GM18861 (cell line): ENCODE results near the gene SLC1A3.
A peak's percentile ranks its signal among the peaks of the same experiment; 100 is the strongest.
"Not testable (repeated sequence)": the region's sequence is repeated elsewhere in the genome, so short reads cannot be mapped to it uniquely, and the experiment has no call there.

Experiments
- ATAC-seq: cut with Tn5 transposase; IDR thresholded peaks from one replicate; pipeline ENCODE4 v1.9.1; 2021; ENCODE audit not compliant: unreplicated experiment

Gene SLC1A3

GRCh38 chr5:36606428-36607113 is at the start of gene SLC1A3:
TSS of gene SLC1A3 (plus strand) at chr5:36606606. CDS start at chr5:36608424, 1,818 bp downstream.
- peak; percentile 77 for ATAC-seq

- ATAC-seq = no peak
Observed at GRCh38 chr5:36558641-36559040, 47.8 kb upstream of the SLC1A3 start.

GRCh38 chr5:36561601-36562000 is 44.8 kb upstream of the SLC1A3 start:
- no peak for ATAC-seq

- no peak for ATAC-seq
Observed at GRCh38 chr5:36569491-36569890, 36.9 kb upstream of the SLC1A3 start.

- ATAC-seq = no peak
Observed at GRCh38 chr5:36570301-36571095, 35.9 kb upstream of the SLC1A3 start.

- ATAC-seq = no peak
Observed at GRCh38 chr5:36571401-36572042, 34.9 kb upstream of the SLC1A3 start.

- ATAC-seq = no peak
Observed at GRCh38 chr5:36573438-36573837, 33.0 kb upstream of the SLC1A3 start.

GRCh38 chr5:36575361-36575781 is 31.0 kb upstream of the SLC1A3 start:
- ATAC-seq = no peak

GRCh38 chr5:36576721-36577120 is 29.7 kb upstream of the SLC1A3 start:
- ATAC-seq = no peak

- ATAC-seq = not testable (repeated sequence)
Observed at GRCh38 chr5:36579858-36580257, 26.5 kb upstream of the SLC1A3 start.

- ATAC-seq = no peak
Observed at GRCh38 chr5:36581070-36581469, 25.3 kb upstream of the SLC1A3 start.

GRCh38 chr5:36584009-36584875 is 22.2 kb upstream of the SLC1A3 start:
- no peak for ATAC-seq

- no peak for ATAC-seq
Observed at GRCh38 chr5:36585701-36586100, 20.7 kb upstream of the SLC1A3 start.

GRCh38 chr5:36587354-36587753 is 19.1 kb upstream of the SLC1A3 start:
- no peak for ATAC-seq

- ATAC-seq = not testable (repeated sequence)
Observed at GRCh38 chr5:36589735-36590134, 16.7 kb upstream of the SLC1A3 start.

- no peak for ATAC-seq
Observed at GRCh38 chr5:36590513-36591286, 15.7 kb upstream of the SLC1A3 start.

- no peak for ATAC-seq
Observed at GRCh38 chr5:36593867-36594266, 12.5 kb upstream of the SLC1A3 start.

GRCh38 chr5:36596247-36596646 is 10.2 kb upstream of the SLC1A3 start:
- ATAC-seq = no peak

- no peak for ATAC-seq
Observed at GRCh38 chr5:36596756-36597155, 9.7 kb upstream of the SLC1A3 start.

- ATAC-seq = no peak
Observed at GRCh38 chr5:36598045-36598444, 8.4 kb upstream of the SLC1A3 start.
